ENCODE data around the gene CHST8.

CHST8 gene

DNA sequence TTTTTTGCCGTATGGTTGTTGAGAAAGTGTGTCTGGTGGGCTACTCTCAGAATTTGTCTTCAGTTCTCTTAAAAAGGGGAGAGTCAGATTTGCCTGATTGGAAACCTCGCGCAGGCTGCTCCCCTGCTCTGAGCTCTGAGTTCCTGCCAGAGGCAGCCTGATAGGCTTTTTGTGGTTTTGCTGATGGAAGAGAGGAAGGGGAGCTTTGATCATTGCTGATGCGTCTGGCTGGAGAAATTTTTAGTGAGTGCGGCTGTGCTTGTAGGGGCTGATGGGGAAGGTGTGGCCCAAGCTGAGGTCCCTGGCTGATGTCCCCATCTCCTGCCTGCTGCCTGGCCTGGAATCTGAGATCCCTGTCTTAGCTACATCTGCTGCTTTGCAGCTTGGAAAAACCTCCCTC, 2.8 kb downstream of the CHST8 start:
- Histone ChIP-seq H3K9me3 (ENCODE audit: insufficient read depth, low read depth, low read length) (peaks cover 2% of the 10 kb centered on the region), H3K14ac (ENCODE audit: low read length) (no peak overlapping the region), H2BK5ac (ENCODE audit: low read depth, low read length, poor library complexity) (no peak overlapping the region), H2BK12ac (ENCODE audit: low read length) (no peak overlapping the region), H3K36me3 (ENCODE audit: control insufficient read depth in 1 of 2, insufficient read depth in 2 of 2, low read length in 2 of 2) (no peaks in the 10 kb centered on the region), H3K27ac (ENCODE audit: low read depth, low read length) (no peak overlapping the region), H3K18ac (ENCODE audit: low read length) (no peak overlapping the region), H3K79me1 (ENCODE audit: low read length) (no peaks in the 10 kb centered on the region), H3K4me3 (ENCODE audit: low read depth, low read length) (no peak overlapping the region), H3K79me2 (ENCODE audit: control insufficient read depth, insufficient read depth, low read length, poor library complexity) (no peaks in the 10 kb centered on the region), H4K8ac (ENCODE audit: low read depth, low read length) (no peak overlapping the region), H2AFZ (ENCODE audit: insufficient read depth, low read length, poor library complexity) (no peak overlapping the region), H3K23ac (ENCODE audit: low read length) (no peak overlapping the region), H4K91ac (ENCODE audit: low read depth, low read length) (no peak overlapping the region), H3K4me1 (ENCODE audit: control insufficient read depth in 1 of 2, insufficient read depth in 2 of 2, low read length in 2 of 2) (peaks cover 9 to 12% of the 10 kb centered on the region in 2 experiments), H3K27me3 (ENCODE audit: insufficient read depth, low read length) (peaks cover 43% of the 10 kb centered on the region), H3K9ac (ENCODE audit: low read length) (no peak overlapping the region), H3K4me2 (ENCODE audit: low read length) (no peak overlapping the region), H2AK5ac (ENCODE audit: low read length) (no peak overlapping the region), H4K12ac (ENCODE audit: low read depth, low read length) (no peak overlapping the region), H2BK120ac (ENCODE audit: insufficient read depth, low read length, poor library complexity) (no peak overlapping the region), H3K4ac (ENCODE audit: low read depth, low read length) (no peak overlapping the region)
- WGBS (ENCODE audit: extremely low coverage, insufficient coverage, insufficient read length): no CpG with 5 or more reads among the region's 5 CpGs
- no peak for DNase-seq

DNA sequence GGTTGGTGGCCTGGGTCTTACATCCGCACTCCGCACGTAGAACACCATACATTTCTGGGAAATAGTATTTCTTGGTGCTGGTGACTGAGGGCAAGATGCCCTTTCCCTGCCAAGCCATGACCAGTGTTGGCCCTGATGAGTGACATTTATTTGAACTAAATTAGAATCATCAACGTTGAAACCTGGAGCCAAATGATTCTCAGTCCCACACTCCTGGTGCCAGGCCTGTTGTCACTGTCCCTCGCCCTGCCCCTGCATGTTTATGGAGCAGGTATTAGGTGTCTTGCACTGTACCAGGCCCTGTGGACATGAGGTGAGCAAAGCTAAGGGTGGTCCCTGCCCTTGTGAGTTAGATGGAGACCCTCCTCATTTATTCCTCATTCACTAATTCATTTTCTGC, 5.8 kb downstream of the CHST8 start:
- no peak overlapping the region for H3K14ac ChIP-seq (ENCODE audit: low read length)
- H4K12ac ChIP-seq (ENCODE audit: low read depth, low read length): no peak overlapping the region
- H3K23ac ChIP-seq (ENCODE audit: low read length): no peak overlapping the region
- H3K4me3 ChIP-seq (ENCODE audit: low read depth, low read length): no peak overlapping the region
- no CpG with 5 or more reads among the region's 5 CpGs for WGBS (ENCODE audit: extremely low coverage, insufficient coverage, insufficient read length)
- no peak overlapping the region for H3K18ac ChIP-seq (ENCODE audit: low read length)
- no peak overlapping the region for H2BK5ac ChIP-seq (ENCODE audit: low read depth, low read length, poor library complexity)
- peaks cover 19% of the 10 kb centered on the region for H3K27me3 ChIP-seq (ENCODE audit: insufficient read depth, low read length)
- H3K79me1 ChIP-seq (ENCODE audit: low read length): no peaks in the 10 kb centered on the region
- no peaks in the 10 kb centered on the region for H3K79me2 ChIP-seq (ENCODE audit: control insufficient read depth, insufficient read depth, low read length, poor library complexity)
- no peak for DNase-seq
- no peak overlapping the region for H3K27ac ChIP-seq (ENCODE audit: low read depth, low read length)
- no peak overlapping the region for H3K4me2 ChIP-seq (ENCODE audit: low read length)
- H2BK12ac ChIP-seq (ENCODE audit: low read length): no peak overlapping the region
- no peak overlapping the region for H2AFZ ChIP-seq (ENCODE audit: insufficient read depth, low read length, poor library complexity)
- H4K91ac ChIP-seq (ENCODE audit: low read depth, low read length): no peak overlapping the region
- H3K9ac ChIP-seq (ENCODE audit: low read length): no peak overlapping the region
- no peak overlapping the region for H2AK5ac ChIP-seq (ENCODE audit: low read length)
- H2BK120ac ChIP-seq (ENCODE audit: insufficient read depth, low read length, poor library complexity): no peak overlapping the region
- H3K4ac ChIP-seq (ENCODE audit: low read depth, low read length): no peak overlapping the region
- H3K36me3 ChIP-seq (ENCODE audit: control insufficient read depth in 1 of 2, insufficient read depth in 2 of 2, low read length in 2 of 2): no peaks in the 10 kb centered on the region
- H4K8ac ChIP-seq (ENCODE audit: low read depth, low read length): no peak overlapping the region
- H3K9me3 ChIP-seq (ENCODE audit: insufficient read depth, low read depth, low read length): peaks cover 2% of the 10 kb centered on the region
- H3K4me1 ChIP-seq (ENCODE audit: control insufficient read depth in 1 of 2, insufficient read depth in 2 of 2, low read length in 2 of 2): peaks cover 0 to 2% of the 10 kb centered on the region in 2 experiments

- Histone ChIP-seq H3K4me3 (ENCODE audit: low read depth, low read length) (no peak overlapping the region), H4K91ac (ENCODE audit: low read depth, low read length) (no peak overlapping the region), H3K9me3 (ENCODE audit: insufficient read depth, low read depth, low read length) (peaks cover 2% of the 10 kb centered on the region), H3K4me1 (ENCODE audit: control insufficient read depth in 1 of 2, insufficient read depth in 2 of 2, low read length in 2 of 2) (no peaks in the 10 kb centered on the region), H2AFZ (ENCODE audit: insufficient read depth, low read length, poor library complexity) (no peak overlapping the region), H3K27me3 (ENCODE audit: insufficient read depth, low read length) (peaks cover 12% of the 10 kb centered on the region), H3K79me2 (ENCODE audit: control insufficient read depth, insufficient read depth, low read length, poor library complexity) (no peaks in the 10 kb centered on the region), H3K9ac (ENCODE audit: low read length) (no peak overlapping the region), H3K4ac (ENCODE audit: low read depth, low read length) (no peak overlapping the region), H2BK120ac (ENCODE audit: insufficient read depth, low read length, poor library complexity) (no peak overlapping the region), H4K12ac (ENCODE audit: low read depth, low read length) (no peak overlapping the region), H2BK12ac (ENCODE audit: low read length) (no peak overlapping the region), H3K27ac (ENCODE audit: low read depth, low read length) (no peak overlapping the region), H3K4me2 (ENCODE audit: low read length) (no peak overlapping the region), H3K23ac (ENCODE audit: low read length) (no peak overlapping the region), H3K14ac (ENCODE audit: low read length) (no peak overlapping the region), H2BK5ac (ENCODE audit: low read depth, low read length, poor library complexity) (no peak overlapping the region), H4K8ac (ENCODE audit: low read depth, low read length) (no peak overlapping the region), H3K36me3 (ENCODE audit: control insufficient read depth in 1 of 2, insufficient read depth in 2 of 2, low read length in 2 of 2) (no peaks in the 10 kb centered on the region), H3K18ac (ENCODE audit: low read length) (no peak overlapping the region), H2AK5ac (ENCODE audit: low read length) (no peak overlapping the region), H3K79me1 (ENCODE audit: low read length) (no peaks in the 10 kb centered on the region)
- WGBS (ENCODE audit: extremely low coverage, insufficient coverage, insufficient read length): no CpG with 5 or more reads among the region's 12 CpGs
- no peak for DNase-seq
These were observed 6.4 kb downstream of the CHST8 start for GRCh38 chr19:33627962-33628839.

DNA sequence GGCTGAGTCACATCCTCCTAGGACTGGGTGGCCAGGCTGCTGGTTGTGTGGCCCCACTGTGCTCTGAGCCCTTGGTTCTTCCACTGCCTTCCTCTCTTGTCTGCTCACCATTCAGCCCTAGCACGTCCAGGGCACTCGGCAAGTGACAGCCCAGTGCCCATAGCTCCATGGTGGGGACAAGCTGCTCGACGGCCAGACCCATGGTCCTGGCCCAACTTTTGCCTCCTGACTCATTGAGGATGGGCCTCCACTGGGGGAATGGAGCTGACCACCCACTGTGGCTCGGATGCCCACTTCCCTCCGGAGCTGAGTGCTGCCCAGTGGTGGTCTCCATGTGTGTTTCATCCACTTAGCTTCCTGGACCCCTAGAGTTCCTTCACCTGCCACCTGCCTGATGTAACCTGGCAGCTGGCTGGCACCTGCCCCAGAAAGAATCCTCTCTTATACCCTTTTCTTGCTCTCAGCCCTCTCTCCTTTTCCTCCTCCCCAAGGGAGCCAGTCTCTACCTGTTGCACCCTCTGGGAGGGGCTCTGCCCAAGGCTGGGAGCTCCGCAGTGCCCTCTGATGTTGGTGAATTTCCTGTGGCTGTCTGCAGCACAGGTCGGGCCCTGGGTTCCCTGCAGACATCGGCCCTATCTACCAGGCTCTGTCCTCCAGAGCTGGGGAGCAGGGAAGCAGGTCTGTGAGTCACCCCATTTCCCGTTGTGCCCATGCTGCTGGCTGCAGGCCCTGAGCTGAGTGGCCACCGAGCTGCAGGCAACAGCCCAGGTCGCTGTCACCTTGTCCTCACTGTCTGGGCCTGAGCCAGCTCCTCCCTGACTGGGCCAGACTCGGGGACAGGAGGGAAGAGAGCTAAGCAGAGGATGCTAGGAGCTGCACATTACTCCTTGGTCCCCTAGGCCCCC, 7.4 kb downstream of the CHST8 start:
- H3K4me2 ChIP-seq (ENCODE audit: low read length): no peak overlapping the region
- no peak overlapping the region for H4K91ac ChIP-seq (ENCODE audit: low read depth, low read length)
- no peak overlapping the region for H4K12ac ChIP-seq (ENCODE audit: low read depth, low read length)
- no peak overlapping the region for H3K4me3 ChIP-seq (ENCODE audit: low read depth, low read length)
- H3K4ac ChIP-seq (ENCODE audit: low read depth, low read length): no peak overlapping the region
- no peak overlapping the region for H4K8ac ChIP-seq (ENCODE audit: low read depth, low read length)
- WGBS (ENCODE audit: extremely low coverage, insufficient coverage, insufficient read length): no CpG with 5 or more reads among the region's 13 CpGs
- H3K79me1 ChIP-seq (ENCODE audit: low read length): no peaks in the 10 kb centered on the region
- H3K27ac ChIP-seq (ENCODE audit: low read depth, low read length): no peak overlapping the region
- no peak overlapping the region for H2BK12ac ChIP-seq (ENCODE audit: low read length)
- no peak overlapping the region for H3K23ac ChIP-seq (ENCODE audit: low read length)
- no peak overlapping the region for H2BK5ac ChIP-seq (ENCODE audit: low read depth, low read length, poor library complexity)
- H2AFZ ChIP-seq (ENCODE audit: insufficient read depth, low read length, poor library complexity): no peak overlapping the region
- no peaks in the 10 kb centered on the region for H3K9me3 ChIP-seq (ENCODE audit: insufficient read depth, low read depth, low read length)
- H3K4me1 ChIP-seq (ENCODE audit: control insufficient read depth in 1 of 2, insufficient read depth in 2 of 2, low read length in 2 of 2): no peaks in the 10 kb centered on the region
- no peak overlapping the region for H3K14ac ChIP-seq (ENCODE audit: low read length)
- H3K18ac ChIP-seq (ENCODE audit: low read length): no peak overlapping the region
- peaks cover 3% of the 10 kb centered on the region for H3K27me3 ChIP-seq (ENCODE audit: insufficient read depth, low read length)
- H2AK5ac ChIP-seq (ENCODE audit: low read length): no peak overlapping the region
- DNase-seq: no peak
- no peak overlapping the region for H2BK120ac ChIP-seq (ENCODE audit: insufficient read depth, low read length, poor library complexity)
- no peaks in the 10 kb centered on the region for H3K36me3 ChIP-seq (ENCODE audit: control insufficient read depth in 1 of 2, insufficient read depth in 2 of 2, low read length in 2 of 2)
- no peaks in the 10 kb centered on the region for H3K79me2 ChIP-seq (ENCODE audit: control insufficient read depth, insufficient read depth, low read length, poor library complexity)
- no peak overlapping the region for H3K9ac ChIP-seq (ENCODE audit: low read length)

All from trophoblast cell (in vitro differentiated cells and primary cell).